HG03175 (cell line): ENCODE results near the gene RMND5B.

Source experiments
- ATAC-seq: cut with Tn5 transposase; IDR thresholded peaks from one replicate; pipeline ENCODE4 v1.9.1; 2021; ENCODE audit warnings: mild to moderate bottlenecking, moderate library complexity; ENCODE audit not compliant: unreplicated experiment

Gene RMND5B

GRCh38 chr5:178199581-178200434, 69.0 kb downstream of the RMND5B start:
- no peak for ATAC-seq
